Thyroid gland (tissue), 4 donors: Measurements from ENCODE around the gene USP37. TPM values are rescaled to one million over a fixed set of nuclear protein-coding genes. Genes with fewer than 3 reads are reported as not detected.

Experiments
- DNase-seq, 2 donors: peaks; one replicate each; pipeline ENCODE4 v3.0.0-alpha.2; 2019
- H3K27ac ChIP-seq, 3 donors: fragments of 200-600 bp; sonication (generic); 1 replicate in 2 of 3; 2 replicates in 1 of 3; pipeline ENCODE4 v1.5.1; 2016 to 2019; ENCODE audit warnings: mild to moderate bottlenecking in 1 of 3, moderate library complexity in 1 of 3
- H3K27me3 ChIP-seq: fragments of 200-600 bp; sonication (generic); one replicate; pipeline ENCODE4 v1.5.1; 2019
- H3K36me3 ChIP-seq, 2 donors: fragments of 200-600 bp; sonication (generic); one replicate each; pipeline ENCODE4 v1.5.1; 2016 to 2019
- H3K4me1 ChIP-seq, 2 donors: fragments of 200-600 bp; sonication (generic); one replicate each; pipeline ENCODE4 v1.5.1; 2017 to 2019
- H3K4me3 ChIP-seq, 3 donors: fragments of 200-600 bp; sonication (generic); replicated peaks in 1 of 3; 1 replicate in 2 of 3; 2 replicates in 1 of 3; pipeline ENCODE4 v1.5.1; 2016; ENCODE audit warnings: mild to moderate bottlenecking in 1 of 3
- H3K9me3 ChIP-seq: fragments of 200-600 bp; sonication (generic); one replicate; pipeline ENCODE4 v1.5.1; 2017
- CTCF ChIP-seq, 6 experiments: fragments of 200-600 bp in 3 of 6; fragments of 450-650 bp in 3 of 6; sonication (generic) in 3 of 6; IDR thresholded peaks; one replicate each; pipeline ENCODE4 v1.5.1; 2016 to 2019; ENCODE audit warnings: antibody characterized with exemption in 6 of 6, mild to moderate bottlenecking in 2 of 6, inconsistent platforms in 1 of 6, moderate library complexity in 1 of 6
- POLR2A ChIP-seq, 2 donors: fragments of 450-650 bp; IDR thresholded peaks; one replicate each; pipeline ENCODE4 v1.6.1; 2017; ENCODE audit warnings: antibody characterized with exemption in 2 of 2, mild to moderate bottlenecking in 2 of 2, moderate library complexity in 1 of 2
- WGBS, 2 donors: methylation state at CpG; one replicate each; pipeline ENCODE4 v1.1.5; 2017; 5-methylcytosine and 5-hydroxymethylcytosine counted together
- intact Hi-C: fragments of 100-400 bp; cut with DNase I; formaldehyde crosslinking; loops from one replicate; pipeline ENCODE4 v1.15.1; 2023
- total RNA-seq, 4 donors: library from RNA; depleted of rRNA; stranded (reverse); fragments of >200 nt; gene quantifications; one replicate each; pipeline ENCODE4 v1.2.3, GENCODE V29; 2016

Gene USP37
- total RNA-seq, 4 donors from 2014 or later = 10.6 to 22.4 (median 15.8) TPM

DNA sequence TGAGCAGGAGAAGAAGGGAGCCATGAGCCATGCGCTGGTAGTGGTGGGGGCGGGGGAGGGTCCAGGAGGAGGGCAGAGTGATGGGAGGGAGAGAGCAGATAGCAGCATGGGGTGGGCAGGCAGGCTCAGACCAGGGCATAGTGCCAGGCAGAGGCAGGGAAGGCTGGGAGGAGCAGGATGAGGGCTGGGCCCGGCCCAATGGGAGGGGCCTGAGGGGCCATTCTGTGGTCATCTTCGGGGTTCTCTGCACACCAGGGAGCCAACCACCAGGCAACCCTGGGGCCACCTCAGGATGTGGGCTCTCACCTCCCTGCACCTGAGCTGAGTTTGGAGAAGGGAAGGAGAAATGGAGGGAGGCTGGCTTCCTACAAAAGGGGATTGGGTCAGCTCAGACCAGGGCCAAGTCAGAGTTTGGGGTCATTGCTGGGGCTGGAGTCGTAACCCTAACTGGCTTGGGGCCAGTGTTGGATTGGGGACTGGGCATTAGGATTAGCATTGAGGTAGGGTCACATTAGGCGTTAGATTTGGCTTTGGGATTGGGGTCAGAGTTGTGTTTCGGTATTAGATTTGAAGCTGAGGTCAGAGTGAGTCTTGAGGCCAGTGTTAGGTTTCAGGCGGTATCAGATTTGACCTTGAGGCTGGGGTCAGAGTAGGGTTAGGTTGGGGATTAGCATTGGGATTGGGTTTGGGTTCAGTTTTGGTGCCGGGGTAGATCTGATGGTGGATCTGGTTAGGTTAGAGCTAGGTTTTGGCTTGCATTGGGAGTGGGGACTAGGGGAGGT, 138.0 kb downstream of the USP37 start:
- no peaks in the 10 kb centered on the region for H3K27me3 ChIP-seq
- no peak for TF ChIP-seq POLR2A (IDR thresholded peaks at IDR 0.05)
- TF ChIP-seq CTCF (IDR thresholded peaks at IDR 0.05) = no peak
- H3K27ac ChIP-seq = no peak overlapping the region
- no peaks in the 10 kb centered on the region for H3K4me1 ChIP-seq
- intact Hi-C loops = no loop called here
- no peaks in the 10 kb centered on the region for H3K9me3 ChIP-seq
- no peaks in the 10 kb centered on the region for H3K36me3 ChIP-seq
- no peak for DNase-seq
- WGBS, 2 donors = 77 to 80% methylated on average over 9 of the region's 9 CpGs
- no peak overlapping the region for H3K4me3 ChIP-seq

- intact Hi-C loops = no loop called here
- no peaks in the 10 kb centered on the region for H3K36me3 ChIP-seq
- no peak overlapping the region for H3K27ac ChIP-seq
- no peaks in the 10 kb centered on the region for H3K4me1 ChIP-seq
- DNase-seq = no peak
- TF ChIP-seq POLR2A (IDR thresholded peaks at IDR 0.05) = no peak
- no peak for TF ChIP-seq CTCF (IDR thresholded peaks at IDR 0.05)
- H3K9me3 ChIP-seq = no peaks in the 10 kb centered on the region
- H3K27me3 ChIP-seq = no peaks in the 10 kb centered on the region
- H3K4me3 ChIP-seq = no peak overlapping the region
- 92 to 96% methylated on average over 14 to 23 of the region's 24 CpGs for WGBS, 2 donors
These were observed 139.1 kb downstream of the USP37 start for GRCh38 chr2:218428846-218429558.

GRCh38 chr2:218427741-218428140, 140.4 kb downstream of the USP37 start:
- H3K4me3 ChIP-seq = no peak overlapping the region
- H3K4me1 ChIP-seq = no peaks in the 10 kb centered on the region
- intact Hi-C loops = no loop called here
- 56 to 72% methylated on average over 9 to 11 of the region's 11 CpGs for WGBS, 2 donors
- no peaks in the 10 kb centered on the region for H3K9me3 ChIP-seq
- no peak for TF ChIP-seq POLR2A (IDR thresholded peaks at IDR 0.05)
- no peak for TF ChIP-seq CTCF (IDR thresholded peaks at IDR 0.05)
- no peak overlapping the region for H3K27ac ChIP-seq
- no peaks in the 10 kb centered on the region for H3K36me3 ChIP-seq
- no peak for DNase-seq
- no peaks in the 10 kb centered on the region for H3K27me3 ChIP-seq

- DNase-seq = no peak
- intact Hi-C loops = no loop called here
- Histone ChIP-seq H3K4me3 (no peak overlapping the region), H3K27ac (no peak overlapping the region), H3K36me3 (no peaks in the 10 kb centered on the region), H3K27me3 (no peaks in the 10 kb centered on the region), H3K9me3 (no peaks in the 10 kb centered on the region), H3K4me1 (no peaks in the 10 kb centered on the region)
- WGBS, 2 donors = 82 to 90% methylated on average over 10 of the region's 10 CpGs
- no peak for TF ChIP-seq CTCF (IDR thresholded peaks at IDR 0.05)
- TF ChIP-seq POLR2A (IDR thresholded peaks at IDR 0.05) = no peak
These were observed 142.6 kb downstream of the USP37 start for GRCh38 chr2:218425531-218425930.

GRCh38 chr2:218423584-218423983, 144.6 kb downstream of the USP37 start:
- whole genome bisulfite sequencing, 2 donors = 90 to 92% methylated on average over 9 of the region's 9 CpGs

More at GRCh38 chr2:218423584-218423983, 144.6 kb downstream of the USP37 start:
- H3K27me3 ChIP-seq = no peaks in the 10 kb centered on the region
- no peaks in the 10 kb centered on the region for H3K4me1 ChIP-seq
- no peak for DNase-seq
- no peaks in the 10 kb centered on the region for H3K36me3 ChIP-seq
- TF ChIP-seq POLR2A (IDR thresholded peaks at IDR 0.05) (no peak), CTCF (IDR thresholded peaks at IDR 0.05) (no peak)
- no peak overlapping the region for H3K4me3 ChIP-seq
- intact Hi-C loops = no loop called here
- H3K27ac ChIP-seq = no peak overlapping the region
- H3K9me3 ChIP-seq = no peaks in the 10 kb centered on the region
